ENCODE data around the gene ECI2.
"Not testable (repeated sequence)": the region's sequence is repeated elsewhere in the genome, so short reads cannot be mapped to it uniquely, and the experiment has no call there.

The ECI2 gene

DNA sequence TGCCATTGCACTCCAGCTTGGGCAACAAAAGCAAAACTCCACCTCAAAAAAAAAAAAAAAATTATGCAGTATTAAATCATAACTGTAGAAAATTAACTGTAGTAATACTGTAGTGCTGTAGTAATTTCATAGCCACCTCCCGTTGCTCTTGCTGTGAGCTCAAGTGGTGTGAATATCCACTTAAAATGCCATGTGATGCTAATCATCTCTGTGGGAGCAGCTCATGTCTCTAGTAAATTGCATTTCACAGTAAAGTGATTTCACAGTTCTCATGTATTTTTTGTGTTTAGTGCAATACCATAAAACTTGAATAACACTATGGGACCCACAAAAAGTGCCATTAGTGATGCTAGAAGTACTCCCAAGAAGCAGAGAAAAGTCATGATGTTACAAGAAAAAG lies 42.1 kb downstream of the ECI2 start:
- H3K4me3 ChIP-seq (ENCODE audit: low read depth in 1 of 2, low read length in 2 of 2), result no peak overlapping the region
- H3K27me3 ChIP-seq (ENCODE audit: low read depth, low read length), result no peaks in the 10 kb centered on the region
- H3K4me1 ChIP-seq (ENCODE audit: control insufficient read depth in 1 of 2, insufficient read depth in 2 of 2, low read length in 2 of 2), result no peaks in the 10 kb centered on the region
- H3K9me3 ChIP-seq (ENCODE audit: control insufficient read depth in 1 of 2, low read length in 2 of 2), result no peaks in the 10 kb centered on the region
- no peak overlapping the region for H3K27ac ChIP-seq (ENCODE audit: low read length)
- H3K36me3 ChIP-seq (ENCODE audit: control insufficient read depth in 1 of 2, insufficient read depth in 2 of 2, low read length in 2 of 2), result no peaks in the 10 kb centered on the region

DNA sequence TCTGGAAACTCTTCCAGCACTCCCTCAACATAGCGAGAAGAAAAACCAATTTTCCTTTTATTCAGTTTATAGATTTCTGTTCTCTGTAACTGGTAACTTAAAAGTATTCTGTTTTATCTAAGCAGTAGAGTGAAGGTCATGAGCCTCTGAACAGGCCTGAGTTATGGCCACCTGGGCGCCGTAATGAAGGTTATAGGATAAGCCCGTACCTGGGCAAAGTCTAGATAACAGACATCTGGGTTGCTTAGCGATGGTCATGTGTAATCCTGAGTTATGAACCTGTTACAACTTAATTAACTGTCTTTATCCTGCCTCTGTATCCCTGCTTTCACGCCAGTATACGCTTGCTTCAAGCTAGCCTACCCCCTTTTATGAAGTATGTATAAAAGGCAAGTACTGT lies 43.4 kb downstream of the ECI2 start:
- H3K27ac ChIP-seq (ENCODE audit: low read length), result no peak overlapping the region
- no peaks in the 10 kb centered on the region for H3K4me1 ChIP-seq (ENCODE audit: control insufficient read depth in 1 of 2, insufficient read depth in 2 of 2, low read length in 2 of 2)
- no peaks in the 10 kb centered on the region for H3K27me3 ChIP-seq (ENCODE audit: low read depth, low read length)
- no peaks in the 10 kb centered on the region for H3K9me3 ChIP-seq (ENCODE audit: control insufficient read depth in 1 of 2, low read length in 2 of 2)
- no peaks in the 10 kb centered on the region for H3K36me3 ChIP-seq (ENCODE audit: control insufficient read depth in 1 of 2, insufficient read depth in 2 of 2, low read length in 2 of 2)
- H3K4me3 ChIP-seq (ENCODE audit: low read depth in 1 of 2, low read length in 2 of 2), result no peak overlapping the region

DNA sequence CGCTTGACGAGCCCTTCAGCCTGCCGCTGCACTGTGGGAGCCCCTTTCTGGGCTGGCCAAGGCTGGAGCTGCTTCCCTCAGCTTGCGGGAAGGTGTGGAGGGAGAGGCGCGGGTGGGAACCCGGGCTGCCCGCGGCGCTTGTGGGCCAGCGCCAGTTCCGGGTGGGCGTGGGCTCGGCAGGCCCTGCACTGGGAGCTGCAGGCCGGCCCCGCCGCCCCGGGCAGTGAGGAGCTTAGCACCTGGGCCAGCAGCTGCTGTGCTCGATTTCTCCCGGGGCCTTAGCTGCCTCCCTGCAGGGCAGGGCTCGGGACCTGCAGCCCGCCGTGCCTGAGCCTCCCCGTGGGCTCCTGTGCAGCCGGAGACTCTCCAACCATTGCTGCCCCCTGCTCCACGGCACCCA lies 45.3 kb downstream of the ECI2 start:
- H3K9me3 ChIP-seq (ENCODE audit: control insufficient read depth in 1 of 2, low read length in 2 of 2); H3K36me3 ChIP-seq (ENCODE audit: control insufficient read depth in 1 of 2, insufficient read depth in 2 of 2, low read length in 2 of 2); H3K27me3 ChIP-seq (ENCODE audit: low read depth, low read length); H3K4me3 ChIP-seq (ENCODE audit: low read depth in 1 of 2, low read length in 2 of 2); H3K27ac ChIP-seq (ENCODE audit: low read length); H3K4me1 ChIP-seq (ENCODE audit: control insufficient read depth in 1 of 2, insufficient read depth in 2 of 2, low read length in 2 of 2): not testable (repeated sequence)

DNA sequence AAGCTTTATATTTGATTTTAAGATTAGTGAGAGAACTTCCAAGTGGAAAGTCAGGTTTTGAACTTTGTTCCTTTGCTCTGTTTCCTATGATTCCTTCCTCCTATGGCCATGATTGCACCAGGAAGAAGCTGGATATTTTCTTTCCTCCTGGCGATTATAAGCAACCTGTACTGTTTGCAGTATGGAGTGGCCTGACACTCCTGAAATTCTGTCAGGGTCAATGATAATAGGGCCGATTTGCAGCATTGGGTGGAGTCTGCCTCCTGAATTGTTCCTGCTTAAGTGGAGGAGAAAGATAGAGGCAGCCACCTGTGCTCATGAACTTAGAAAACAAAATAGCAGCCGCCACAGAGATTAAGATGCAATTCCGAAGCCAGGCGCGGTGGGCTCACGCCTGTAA lies 46.7 kb downstream of the ECI2 start:
- Histone ChIP-seq H3K9me3 (ENCODE audit: control insufficient read depth in 1 of 2, low read length in 2 of 2) (no peaks in the 10 kb centered on the region), H3K36me3 (ENCODE audit: control insufficient read depth in 1 of 2, insufficient read depth in 2 of 2, low read length in 2 of 2) (no peaks in the 10 kb centered on the region), H3K4me1 (ENCODE audit: control insufficient read depth in 1 of 2, insufficient read depth in 2 of 2, low read length in 2 of 2) (no peaks in the 10 kb centered on the region), H3K4me3 (ENCODE audit: low read depth in 1 of 2, low read length in 2 of 2) (no peak overlapping the region), H3K27ac (ENCODE audit: low read length) (no peak overlapping the region), H3K27me3 (ENCODE audit: low read depth, low read length) (no peaks in the 10 kb centered on the region)

DNA sequence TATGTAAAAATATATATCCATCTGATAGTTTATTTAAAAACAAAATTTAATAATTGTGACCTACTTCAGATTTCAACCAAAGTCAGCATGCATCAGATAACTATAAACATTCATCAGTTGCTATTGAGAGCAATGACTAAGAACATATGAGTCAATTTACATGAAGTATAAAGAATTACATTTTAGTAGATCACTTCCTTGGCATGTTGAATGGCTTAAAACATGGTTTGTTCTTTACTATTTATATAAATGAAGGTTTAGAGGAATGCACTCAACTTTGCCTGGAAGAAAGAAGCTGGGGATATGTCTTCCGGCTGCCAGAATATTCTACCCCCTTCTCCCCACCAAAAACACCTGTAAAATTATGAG lies 50.1 kb downstream of the ECI2 start:
- Histone ChIP-seq H3K36me3 (ENCODE audit: control insufficient read depth in 1 of 2, insufficient read depth in 2 of 2, low read length in 2 of 2) (no peaks in the 10 kb centered on the region), H3K4me1 (ENCODE audit: control insufficient read depth in 1 of 2, insufficient read depth in 2 of 2, low read length in 2 of 2) (no peaks in the 10 kb centered on the region), H3K9me3 (ENCODE audit: control insufficient read depth in 1 of 2, low read length in 2 of 2) (no peaks in the 10 kb centered on the region), H3K27me3 (ENCODE audit: low read depth, low read length) (no peaks in the 10 kb centered on the region), H3K4me3 (ENCODE audit: low read depth in 1 of 2, low read length in 2 of 2) (no peak overlapping the region), H3K27ac (ENCODE audit: low read length) (no peak overlapping the region)

DNA sequence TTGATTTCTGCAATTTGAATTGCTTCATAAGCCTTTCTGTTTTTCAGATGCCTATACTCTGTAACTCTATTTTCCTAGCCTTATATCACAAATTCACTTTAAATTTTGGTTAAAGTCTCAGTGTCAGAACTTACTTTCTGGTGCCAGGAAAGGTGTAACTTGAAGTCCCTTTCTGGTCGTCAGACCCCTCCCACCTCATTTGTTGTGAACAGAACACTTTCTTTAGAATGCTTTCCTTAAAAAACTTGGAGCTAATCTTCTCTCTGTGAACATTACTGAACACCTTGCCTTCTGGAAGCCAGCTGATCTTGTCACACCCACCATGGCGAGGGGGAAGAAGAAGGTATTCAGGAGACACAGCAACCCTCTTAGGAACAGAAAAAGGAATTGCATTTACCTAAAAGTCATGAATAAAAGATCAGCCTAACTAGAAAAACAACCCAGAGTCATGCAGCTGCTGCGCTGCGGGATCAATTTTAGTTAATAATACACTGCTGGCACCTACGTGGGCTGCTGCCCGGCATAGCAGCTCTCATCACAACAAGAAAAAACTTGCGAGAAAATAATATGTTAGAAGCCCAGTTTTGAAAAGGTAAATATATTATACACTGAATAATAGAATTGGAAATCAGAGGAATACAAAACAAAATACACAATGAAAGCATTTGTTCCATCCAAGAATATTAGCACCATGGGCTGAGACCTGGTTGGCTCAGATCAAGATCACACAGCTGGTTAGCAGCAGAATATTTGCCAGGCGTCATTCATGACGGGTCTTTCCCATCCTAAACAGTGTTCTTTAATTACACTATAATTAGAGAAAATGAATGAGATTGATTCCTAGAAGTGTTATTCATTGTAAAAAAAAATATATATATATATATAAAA lies 50.7 kb downstream of the ECI2 start:
- H3K4me1 ChIP-seq (ENCODE audit: control insufficient read depth in 1 of 2, insufficient read depth in 2 of 2, low read length in 2 of 2), result no peaks in the 10 kb centered on the region
- no peaks in the 10 kb centered on the region for H3K27me3 ChIP-seq (ENCODE audit: low read depth, low read length)
- H3K27ac ChIP-seq (ENCODE audit: low read length), result no peak overlapping the region
- H3K9me3 ChIP-seq (ENCODE audit: control insufficient read depth in 1 of 2, low read length in 2 of 2), result no peaks in the 10 kb centered on the region
- no peak overlapping the region for H3K4me3 ChIP-seq (ENCODE audit: low read depth in 1 of 2, low read length in 2 of 2)
- no peaks in the 10 kb centered on the region for H3K36me3 ChIP-seq (ENCODE audit: control insufficient read depth in 1 of 2, insufficient read depth in 2 of 2, low read length in 2 of 2)

DNA sequence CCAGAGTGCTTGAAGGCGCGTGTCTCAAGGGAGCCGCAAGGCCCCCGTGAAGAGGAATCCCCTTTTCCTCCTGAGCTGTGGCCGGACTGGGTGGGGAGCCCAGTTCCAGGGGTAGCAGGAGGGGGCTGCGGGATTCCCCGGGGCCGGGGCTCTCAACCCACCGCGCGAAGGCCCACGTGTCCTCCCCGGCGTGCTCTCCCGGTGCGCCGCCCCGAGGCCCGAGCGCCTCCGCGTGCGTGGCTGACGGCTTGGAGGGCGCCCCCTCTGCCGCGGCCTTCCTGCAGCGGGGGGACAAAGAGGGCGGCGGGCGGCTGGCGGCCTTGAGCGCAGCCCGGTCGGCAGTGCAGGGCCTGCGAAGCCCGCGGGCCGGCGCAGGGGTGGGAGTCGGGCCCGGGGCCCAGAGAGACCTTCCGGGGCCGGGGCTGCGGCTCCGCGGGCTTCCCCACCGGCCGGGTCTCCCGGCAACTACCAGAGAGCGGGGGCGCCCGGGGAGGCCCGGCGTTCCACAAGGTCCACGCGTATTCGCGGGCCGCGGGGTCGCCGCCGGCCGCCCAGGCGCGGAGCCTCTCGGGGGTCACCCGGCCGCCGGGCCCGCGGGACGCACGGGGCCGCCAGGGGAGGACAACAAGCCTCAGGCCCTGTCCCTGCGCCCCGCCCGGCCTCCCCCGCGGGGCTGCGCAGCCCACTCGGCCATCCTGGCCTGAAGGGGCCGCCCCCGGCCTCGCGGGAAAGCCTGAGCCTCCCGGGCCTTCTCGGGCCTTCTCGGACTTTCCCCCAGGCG lies 56.5 kb downstream of the ECI2 start, which contains the start of gene FAM217A:
Gene FAM217A, minus strand, starts transcription at position 447 of the 781 bp plus-strand sequence. CDS start 1,723 bp downstream, outside the sequence.
- Histone ChIP-seq H3K4me1 (ENCODE audit: control insufficient read depth in 1 of 2, insufficient read depth in 2 of 2, low read length in 2 of 2) (peaks cover 0 to 4% of the 10 kb centered on the region in 2 donors), H3K27ac (ENCODE audit: low read length) (no peak within 1 kb of the TSS), H3K9me3 (ENCODE audit: control insufficient read depth in 1 of 2, low read length in 2 of 2) (no peaks in the 10 kb centered on the region), H3K4me3 (ENCODE audit: low read depth in 1 of 2, low read length in 2 of 2) (no peak within 1 kb of the TSS), H3K36me3 (ENCODE audit: control insufficient read depth in 1 of 2, insufficient read depth in 2 of 2, low read length in 2 of 2) (no peaks in the 10 kb centered on the region), H3K27me3 (ENCODE audit: low read depth, low read length) (peaks cover 3% of the 10 kb centered on the region)

DNA sequence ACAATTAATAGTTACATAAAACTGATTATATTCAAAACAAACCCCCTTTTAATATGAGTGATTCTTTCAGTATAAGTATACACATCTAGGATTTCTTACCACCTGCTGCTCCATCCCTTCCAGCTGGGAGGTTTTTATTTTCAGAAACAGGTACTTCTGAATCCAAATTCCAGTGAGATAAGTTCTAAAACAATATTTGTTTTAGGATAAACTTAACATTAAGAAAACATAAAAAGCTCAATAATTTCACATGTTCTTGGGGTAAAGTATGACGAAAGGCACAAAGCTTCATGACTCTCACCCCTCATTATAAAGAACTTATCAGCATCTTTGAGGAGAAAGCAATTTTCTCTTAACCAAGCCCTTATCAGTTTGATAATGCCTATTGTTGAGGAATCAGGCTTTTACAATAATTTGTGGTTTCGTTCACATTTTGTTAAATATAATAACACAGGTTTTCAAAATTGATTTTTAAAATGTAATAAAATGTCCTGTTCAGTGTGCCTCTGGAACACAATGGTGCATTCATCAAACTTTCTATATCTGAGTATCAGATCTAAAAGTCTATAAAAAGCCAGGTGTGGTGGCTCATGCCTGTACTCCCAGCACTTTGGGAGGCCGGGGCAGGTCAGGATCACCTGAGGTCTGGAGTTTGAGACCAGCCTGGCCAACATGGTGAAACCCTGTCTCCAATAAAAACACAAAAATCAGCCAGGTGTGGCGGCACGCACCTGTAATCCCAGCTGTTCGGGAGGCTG lies 60.7 kb downstream of the ECI2 start:
- no peaks in the 10 kb centered on the region for H3K36me3 ChIP-seq (ENCODE audit: control insufficient read depth in 1 of 2, insufficient read depth in 2 of 2, low read length in 2 of 2)
- H3K27me3 ChIP-seq (ENCODE audit: low read depth, low read length), result peaks cover 3% of the 10 kb centered on the region
- H3K4me1 ChIP-seq (ENCODE audit: control insufficient read depth in 1 of 2, insufficient read depth in 2 of 2, low read length in 2 of 2), result peaks cover 0 to 4% of the 10 kb centered on the region in 2 donors
- no peak overlapping the region for H3K27ac ChIP-seq (ENCODE audit: low read length)
- no peak overlapping the region for H3K4me3 ChIP-seq (ENCODE audit: low read depth in 1 of 2, low read length in 2 of 2)
- no peaks in the 10 kb centered on the region for H3K9me3 ChIP-seq (ENCODE audit: control insufficient read depth in 1 of 2, low read length in 2 of 2)

DNA sequence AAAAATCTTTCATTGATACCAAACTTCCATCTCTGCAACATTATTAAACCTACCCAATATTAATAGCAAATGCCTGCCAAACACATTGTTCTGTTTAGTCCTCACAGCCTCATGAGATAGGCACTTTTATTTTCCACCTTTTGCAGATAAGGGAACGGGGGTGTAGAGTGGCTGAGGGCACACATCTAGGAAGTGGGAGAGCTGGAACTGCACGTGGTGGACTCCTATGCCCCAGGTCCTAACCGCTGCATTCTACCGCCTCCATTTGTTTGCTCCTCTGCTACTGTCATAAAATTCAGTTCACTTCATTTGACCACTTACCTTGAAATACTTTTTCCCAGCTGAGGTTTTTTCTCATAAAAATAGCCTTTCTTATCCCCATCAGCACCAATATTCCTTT lies 64.0 kb downstream of the ECI2 start:
- Histone ChIP-seq H3K4me1 (ENCODE audit: control insufficient read depth in 1 of 2, insufficient read depth in 2 of 2, low read length in 2 of 2) (no peaks in the 10 kb centered on the region), H3K9me3 (ENCODE audit: control insufficient read depth in 1 of 2, low read length in 2 of 2) (no peaks in the 10 kb centered on the region), H3K27ac (ENCODE audit: low read length) (no peak overlapping the region), H3K4me3 (ENCODE audit: low read depth in 1 of 2, low read length in 2 of 2) (no peak overlapping the region), H3K36me3 (ENCODE audit: control insufficient read depth in 1 of 2, insufficient read depth in 2 of 2, low read length in 2 of 2) (no peaks in the 10 kb centered on the region), H3K27me3 (ENCODE audit: low read depth, low read length) (no peaks in the 10 kb centered on the region)

DNA sequence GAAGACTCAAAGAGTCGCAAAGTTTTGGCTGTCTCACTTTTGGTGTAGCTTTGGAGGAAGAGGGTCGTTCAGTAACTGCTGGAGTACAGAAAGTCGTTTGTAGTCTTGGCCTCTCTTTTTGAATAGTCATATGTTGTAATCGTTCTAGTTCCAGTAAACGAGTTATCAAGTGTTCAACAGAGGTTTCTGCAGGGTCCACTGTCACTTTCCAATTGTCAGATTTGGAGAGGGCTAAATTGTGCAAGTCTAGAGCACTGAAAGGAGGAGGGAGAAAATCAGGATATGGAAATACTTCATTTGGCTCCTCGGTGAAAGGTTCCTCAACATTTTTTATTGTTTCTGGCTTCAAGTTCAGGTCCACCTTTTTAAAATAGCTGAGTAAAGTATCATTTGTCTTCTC lies 66.2 kb downstream of the ECI2 start:
- no peak overlapping the region for H3K27ac ChIP-seq (ENCODE audit: low read length)
- H3K4me1 ChIP-seq (ENCODE audit: control insufficient read depth in 1 of 2, insufficient read depth in 2 of 2, low read length in 2 of 2), result no peaks in the 10 kb centered on the region
- H3K36me3 ChIP-seq (ENCODE audit: control insufficient read depth in 1 of 2, insufficient read depth in 2 of 2, low read length in 2 of 2), result peaks cover 9% of the 10 kb centered on the region in 2 donors
- no peaks in the 10 kb centered on the region for H3K9me3 ChIP-seq (ENCODE audit: control insufficient read depth in 1 of 2, low read length in 2 of 2)
- H3K4me3 ChIP-seq (ENCODE audit: low read depth in 1 of 2, low read length in 2 of 2), result no peak overlapping the region
- no peaks in the 10 kb centered on the region for H3K27me3 ChIP-seq (ENCODE audit: low read depth, low read length)

DNA sequence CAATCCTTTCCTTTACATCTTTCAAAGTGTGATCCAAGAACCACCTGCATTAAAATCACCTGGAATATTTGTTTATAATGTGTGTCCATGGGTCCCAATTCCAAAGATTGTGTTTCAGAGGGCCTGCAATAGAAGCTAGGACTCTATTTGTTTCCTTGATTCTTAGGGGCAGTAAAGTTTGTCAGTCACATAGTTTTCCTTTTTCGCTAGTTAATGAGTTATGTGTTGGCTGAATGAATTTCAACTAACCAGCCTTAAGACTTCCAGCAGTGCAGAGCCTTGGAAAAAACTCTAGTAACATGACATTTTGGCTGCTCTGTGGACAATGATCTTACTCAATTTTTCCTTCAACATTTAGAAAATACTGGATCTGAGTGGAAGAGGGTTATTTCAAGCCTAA lies 67.7 kb downstream of the ECI2 start:
- Histone ChIP-seq H3K27me3 (ENCODE audit: low read depth, low read length) (no peaks in the 10 kb centered on the region), H3K27ac (ENCODE audit: low read length) (no peak overlapping the region), H3K4me1 (ENCODE audit: control insufficient read depth in 1 of 2, insufficient read depth in 2 of 2, low read length in 2 of 2) (no peaks in the 10 kb centered on the region), H3K4me3 (ENCODE audit: low read depth in 1 of 2, low read length in 2 of 2) (no peak overlapping the region), H3K9me3 (ENCODE audit: control insufficient read depth in 1 of 2, low read length in 2 of 2) (no peaks in the 10 kb centered on the region), H3K36me3 (ENCODE audit: control insufficient read depth in 1 of 2, insufficient read depth in 2 of 2, low read length in 2 of 2) (peaks cover 22 to 24% of the 10 kb centered on the region in 2 donors)
